ENCODE data around the gene DPP3.
"Not testable (repeated sequence)": the region's sequence is repeated elsewhere in the genome, so short reads cannot be mapped to it uniquely, and the experiment has no call there.

DPP3 gene

GRCh38 chr11:66480117-66480938 is at the start of gene DPP3:
Gene DPP3, plus strand, starts transcription at chr11:66480434. Its CDS starts 1,767 bp downstream, at chr11:66482201.
- DNase-seq, result peak; percentile 95

- DNase-seq, result not testable (repeated sequence)
Observed at GRCh38 chr11:66431287-66431686, 48.9 kb upstream of the DPP3 start.

GRCh38 chr11:66431871-66432329 is 48.3 kb upstream of the DPP3 start:
- DNase-seq, result not testable (repeated sequence)

- DNase-seq, result no peak
Observed at GRCh38 chr11:66432597-66432996, 47.6 kb upstream of the DPP3 start.

GRCh38 chr11:66437979-66438503 is 42.2 kb upstream of the DPP3 start:
- no peak for DNase-seq

GRCh38 chr11:66438504-66439466 is 41.4 kb upstream of the DPP3 start, which contains the start of gene MRPL11:
Gene MRPL11, minus strand, starts transcription at chr11:66438848. Its CDS starts 94 bp downstream, at chr11:66438754.
- peak; percentile 92 for DNase-seq

GRCh38 chr11:66440101-66440939 is 39.9 kb upstream of the DPP3 start:
- DNase-seq, result not testable (repeated sequence)

- not testable (repeated sequence) for DNase-seq
Observed at GRCh38 chr11:66440940-66441282, 39.3 kb upstream of the DPP3 start.

- no peak for DNase-seq
Observed at GRCh38 chr11:66443602-66444001, 36.6 kb upstream of the DPP3 start.

- no peak for DNase-seq
Observed at GRCh38 chr11:66447012-66447411, 33.2 kb upstream of the DPP3 start.

GRCh38 chr11:66448523-66448922 is 31.7 kb upstream of the DPP3 start:
- DNase-seq, result no peak

GRCh38 chr11:66450560-66450959 is 29.7 kb upstream of the DPP3 start:
- no peak for DNase-seq

GRCh38 chr11:66451663-66452062 is 28.6 kb upstream of the DPP3 start:
- no peak for DNase-seq

GRCh38 chr11:66454247-66454646 is 26.0 kb upstream of the DPP3 start:
- DNase-seq, result no peak

GRCh38 chr11:66454828-66455227 is 25.4 kb upstream of the DPP3 start:
- no peak for DNase-seq

GRCh38 chr11:66457826-66458225 is 22.4 kb upstream of the DPP3 start:
- no peak for DNase-seq

GRCh38 chr11:66459138-66459778 is 21.0 kb upstream of the DPP3 start:
- no peak for DNase-seq

- DNase-seq, result no peak
Observed at GRCh38 chr11:66462010-66462409, 18.2 kb upstream of the DPP3 start.

- DNase-seq, result no peak
Observed at GRCh38 chr11:66462911-66463310, 17.3 kb upstream of the DPP3 start.

GRCh38 chr11:66464116-66464515 is 16.1 kb upstream of the DPP3 start:
- not testable (repeated sequence) for DNase-seq

GRCh38 chr11:66464916-66465315 is 15.3 kb upstream of the DPP3 start:
- no peak for DNase-seq

Data from CD4-positive, alpha-beta T cell treated with Interleukin-12 subunit alpha and Interleukin-12 subunit beta, for 1 hour (primary cell).